ENCODE data around the gene DYNLL1.

The DYNLL1 gene

DNA sequence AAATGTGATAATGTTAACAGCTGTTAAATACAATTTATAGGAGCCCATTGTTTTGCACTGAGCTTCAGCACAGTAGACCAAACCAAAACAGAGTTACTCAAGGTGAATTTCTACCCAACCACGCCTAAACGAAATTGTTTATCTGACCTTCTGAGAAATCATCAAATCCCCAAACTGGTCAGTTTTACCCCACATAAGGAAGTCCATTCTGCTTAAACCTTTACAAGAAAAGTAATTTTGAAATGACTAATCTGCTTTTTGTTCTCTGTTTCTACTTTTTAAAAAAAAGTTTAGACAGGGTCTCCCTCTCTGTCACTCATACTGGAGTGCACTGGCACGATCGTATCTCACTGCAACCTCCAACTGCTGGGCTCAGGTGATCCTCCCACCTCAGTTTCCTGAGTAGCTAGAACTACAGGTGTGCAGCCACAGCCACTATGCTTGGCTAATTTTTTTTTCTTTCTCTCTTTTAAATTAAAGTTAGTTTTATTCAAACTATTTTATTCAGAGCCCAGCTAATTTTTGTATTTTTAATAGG is 36.9 kb downstream of the DYNLL1 start:
- no peak overlapping the region for H3K4me3 ChIP-seq (replicated peaks; ENCODE audit: low read depth, low read length)
- no peak for TF ChIP-seq CTCF (IDR thresholded peaks at IDR 0.05; ENCODE audit: low read length, missing control alignments)
- DNase-seq (ENCODE audit: low read depth) = no peak

DNA sequence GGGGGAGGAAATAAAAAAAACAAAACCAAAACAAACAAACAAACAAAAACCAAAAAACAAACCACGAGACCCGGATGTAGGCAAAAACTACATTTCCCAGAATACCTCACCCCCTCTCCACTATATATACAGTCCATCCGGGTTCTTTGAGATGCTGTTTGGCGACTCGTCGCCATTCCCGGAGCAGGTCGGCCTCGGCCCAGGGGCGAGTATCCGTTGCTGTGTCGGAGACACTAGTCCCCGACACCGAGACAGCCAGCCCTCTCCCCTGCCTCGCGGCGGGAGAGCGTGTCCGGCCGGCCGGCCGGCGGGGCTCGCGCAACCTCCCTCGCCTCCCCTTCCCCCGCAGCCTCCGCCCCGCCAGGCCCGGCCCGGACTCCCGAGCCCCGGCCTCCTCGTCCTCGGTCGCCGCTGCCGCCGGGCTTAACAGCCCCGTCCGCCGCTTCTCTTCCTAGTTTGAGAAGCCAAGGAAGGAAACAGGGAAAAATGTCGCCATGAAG is 38.3 kb downstream of the DYNLL1 start, which contains the start of gene RNF10:
Gene RNF10, plus strand, starts transcription at position 154 of the 500 bp plus-strand sequence. CDS start 456 bp downstream, outside the sequence.
- DNase-seq (ENCODE audit: low read depth) = peak; percentile 94
- peak within 1 kb of the TSS; percentile 96 for H3K4me3 ChIP-seq (replicated peaks; ENCODE audit: low read depth, low read length)
- no peak for TF ChIP-seq CTCF (IDR thresholded peaks at IDR 0.05; ENCODE audit: low read length, missing control alignments)

- H3K4me3 ChIP-seq (replicated peaks; ENCODE audit: low read depth, low read length) = peak overlapping the region; percentile 96
- no peak for TF ChIP-seq CTCF (IDR thresholded peaks at IDR 0.05; ENCODE audit: low read length, missing control alignments)
- DNase-seq (ENCODE audit: low read depth) = peak; percentile 70
These were observed 39.1 kb downstream of the DYNLL1 start for GRCh38 chr12:120534703-120535655.

GRCh38 chr12:120536064-120536791 is 40.3 kb downstream of the DYNLL1 start:
- peak overlapping the region; percentile 96 for H3K4me3 ChIP-seq (replicated peaks; ENCODE audit: low read depth, low read length)
- DNase-seq (ENCODE audit: low read depth) = no peak
- no peak for TF ChIP-seq CTCF (IDR thresholded peaks at IDR 0.05; ENCODE audit: low read length, missing control alignments)

GRCh38 chr12:120537856-120538220 is 41.9 kb downstream of the DYNLL1 start:
- H3K4me3 ChIP-seq (replicated peaks; ENCODE audit: low read depth, low read length) = peak overlapping the region; percentile 6
- no peak for DNase-seq (ENCODE audit: low read depth)
- no peak for TF ChIP-seq CTCF (IDR thresholded peaks at IDR 0.05; ENCODE audit: low read length, missing control alignments)

GRCh38 chr12:120538281-120539156 is 42.6 kb downstream of the DYNLL1 start:
- no peak for TF ChIP-seq CTCF (IDR thresholded peaks at IDR 0.05; ENCODE audit: low read length, missing control alignments)
- peak overlapping the region; percentile 5 for H3K4me3 ChIP-seq (replicated peaks; ENCODE audit: low read depth, low read length)
- peak; percentile 58 for DNase-seq (ENCODE audit: low read depth)

Measured in fibroblast of pulmonary artery (primary cell).